ENCODE data around the gene TCHHL1. TPM values are rescaled to one million over a fixed set of nuclear protein-coding genes. Genes with fewer than 3 reads are reported as not detected.

The TCHHL1 gene
- total RNA-seq, 4 donors from 2014 or later = not detected

DNA sequence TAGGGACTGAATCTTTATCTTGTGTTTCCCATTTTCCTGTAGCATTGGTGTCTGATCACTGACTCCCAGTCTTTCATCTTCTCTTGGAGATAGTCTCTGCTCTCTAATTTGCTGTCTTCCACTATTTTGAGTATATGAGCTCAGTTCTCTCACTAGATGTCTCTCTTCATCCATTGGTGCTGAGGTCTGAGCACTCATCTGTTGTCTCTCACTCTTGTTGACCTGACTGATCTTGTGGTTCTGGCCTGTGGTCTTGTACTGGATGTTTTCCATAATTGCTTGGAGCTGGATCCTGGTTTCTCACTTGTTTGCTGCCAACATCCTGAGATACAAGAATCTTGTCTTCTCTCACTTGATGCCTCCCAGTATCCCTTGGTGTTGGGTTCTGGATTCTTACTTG, 26.9 kb downstream of the TCHHL1 start:
- TF ChIP-seq, protein P1, sequence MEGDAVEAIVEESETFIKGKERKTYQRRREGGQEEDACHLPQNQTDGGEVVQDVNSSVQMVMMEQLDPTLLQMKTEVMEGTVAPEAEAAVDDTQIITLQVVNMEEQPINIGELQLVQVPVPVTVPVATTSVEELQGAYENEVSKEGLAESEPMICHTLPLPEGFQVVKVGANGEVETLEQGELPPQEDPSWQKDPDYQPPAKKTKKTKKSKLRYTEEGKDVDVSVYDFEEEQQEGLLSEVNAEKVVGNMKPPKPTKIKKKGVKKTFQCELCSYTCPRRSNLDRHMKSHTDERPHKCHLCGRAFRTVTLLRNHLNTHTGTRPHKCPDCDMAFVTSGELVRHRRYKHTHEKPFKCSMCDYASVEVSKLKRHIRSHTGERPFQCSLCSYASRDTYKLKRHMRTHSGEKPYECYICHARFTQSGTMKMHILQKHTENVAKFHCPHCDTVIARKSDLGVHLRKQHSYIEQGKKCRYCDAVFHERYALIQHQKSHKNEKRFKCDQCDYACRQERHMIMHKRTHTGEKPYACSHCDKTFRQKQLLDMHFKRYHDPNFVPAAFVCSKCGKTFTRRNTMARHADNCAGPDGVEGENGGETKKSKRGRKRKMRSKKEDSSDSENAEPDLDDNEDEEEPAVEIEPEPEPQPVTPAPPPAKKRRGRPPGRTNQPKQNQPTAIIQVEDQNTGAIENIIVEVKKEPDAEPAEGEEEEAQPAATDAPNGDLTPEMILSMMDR (IDR thresholded peaks at IDR 0.05; ENCODE audit: low read depth) = no peak

DNA sequence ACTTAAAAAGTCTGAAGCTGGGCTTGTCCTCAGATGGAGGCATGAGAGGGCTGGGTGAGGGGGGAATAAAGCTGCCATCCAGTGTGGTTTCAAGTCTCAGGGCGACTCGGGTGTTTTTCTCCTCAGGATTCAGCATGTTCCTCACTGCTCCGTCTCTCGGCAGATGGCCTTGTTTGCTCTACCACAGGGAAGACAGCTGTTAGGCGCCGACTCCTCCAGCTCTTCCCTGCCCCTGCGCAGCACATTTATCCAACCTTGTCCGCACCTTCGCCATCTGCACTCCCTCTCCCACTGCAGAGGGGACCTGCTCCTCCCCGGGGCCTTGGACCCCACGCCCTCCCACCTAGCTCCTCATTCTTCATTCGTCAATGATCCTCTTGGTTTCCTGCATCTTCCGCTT, 35.5 kb downstream of the TCHHL1 start:
- TF ChIP-seq, protein P1 (IDR thresholded peaks at IDR 0.05; ENCODE audit: low read depth) = no peak

DNA sequence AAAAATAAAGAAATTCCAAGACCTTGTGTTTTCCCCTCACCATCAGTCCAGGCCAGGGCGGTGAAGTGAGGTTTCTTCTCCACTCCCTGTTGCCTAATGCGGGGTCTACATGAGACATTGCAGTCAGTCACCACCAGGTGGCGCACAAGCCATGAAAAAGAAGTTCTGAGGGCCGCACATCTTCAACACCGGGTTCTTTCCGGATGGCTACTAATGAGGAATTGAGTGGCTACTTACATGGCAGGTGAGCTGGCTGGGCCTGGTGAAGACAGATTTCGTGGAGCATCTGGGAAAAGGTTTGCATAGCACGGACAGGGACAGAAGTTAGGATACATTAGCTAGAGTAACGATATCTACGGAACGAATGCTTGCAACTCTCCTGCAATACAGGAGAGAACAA, 36.3 kb downstream of the TCHHL1 start:
- TF ChIP-seq, protein P1 (IDR thresholded peaks at IDR 0.05; ENCODE audit: low read depth) = no peak

DNA sequence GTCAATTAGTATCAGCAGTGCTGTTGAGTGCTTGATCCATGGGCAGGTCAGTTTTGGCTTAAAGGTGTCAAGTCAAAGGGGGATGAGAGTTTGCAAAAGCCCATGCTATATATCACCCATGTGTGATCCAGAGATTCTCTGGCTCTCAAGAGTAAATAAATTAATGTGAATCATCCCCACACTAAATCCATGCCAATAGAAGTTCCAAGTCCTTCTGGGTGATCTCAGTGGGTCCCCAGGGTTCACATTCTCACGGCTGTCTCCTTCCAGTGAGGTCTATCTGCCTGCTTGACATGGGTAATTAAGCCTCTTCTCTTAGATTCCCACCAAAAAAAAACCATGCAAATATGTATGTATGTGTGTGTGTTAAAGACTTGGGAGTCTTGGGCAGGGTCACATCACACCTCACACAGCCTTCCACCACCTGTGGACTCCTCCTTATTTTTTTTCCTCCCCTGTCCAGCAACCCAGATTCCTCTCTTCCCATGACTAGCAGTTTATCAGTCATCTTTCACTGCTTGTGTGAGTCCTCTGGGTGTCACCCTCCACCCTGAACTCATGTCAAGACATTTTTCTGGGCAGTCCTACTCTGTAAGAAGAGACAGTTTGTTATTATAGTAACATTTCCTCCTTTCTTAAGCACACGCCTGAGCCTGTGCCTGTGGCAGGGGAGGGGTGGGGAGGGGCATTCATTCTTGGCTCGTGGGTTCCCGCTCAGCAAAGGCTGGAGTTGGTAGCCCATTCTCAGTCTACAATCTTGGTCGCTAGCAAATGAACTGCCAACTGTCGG, 37.8 kb downstream of the TCHHL1 start:
- TF ChIP-seq, protein P1 (IDR thresholded peaks at IDR 0.05; ENCODE audit: low read depth) = no peak

DNA sequence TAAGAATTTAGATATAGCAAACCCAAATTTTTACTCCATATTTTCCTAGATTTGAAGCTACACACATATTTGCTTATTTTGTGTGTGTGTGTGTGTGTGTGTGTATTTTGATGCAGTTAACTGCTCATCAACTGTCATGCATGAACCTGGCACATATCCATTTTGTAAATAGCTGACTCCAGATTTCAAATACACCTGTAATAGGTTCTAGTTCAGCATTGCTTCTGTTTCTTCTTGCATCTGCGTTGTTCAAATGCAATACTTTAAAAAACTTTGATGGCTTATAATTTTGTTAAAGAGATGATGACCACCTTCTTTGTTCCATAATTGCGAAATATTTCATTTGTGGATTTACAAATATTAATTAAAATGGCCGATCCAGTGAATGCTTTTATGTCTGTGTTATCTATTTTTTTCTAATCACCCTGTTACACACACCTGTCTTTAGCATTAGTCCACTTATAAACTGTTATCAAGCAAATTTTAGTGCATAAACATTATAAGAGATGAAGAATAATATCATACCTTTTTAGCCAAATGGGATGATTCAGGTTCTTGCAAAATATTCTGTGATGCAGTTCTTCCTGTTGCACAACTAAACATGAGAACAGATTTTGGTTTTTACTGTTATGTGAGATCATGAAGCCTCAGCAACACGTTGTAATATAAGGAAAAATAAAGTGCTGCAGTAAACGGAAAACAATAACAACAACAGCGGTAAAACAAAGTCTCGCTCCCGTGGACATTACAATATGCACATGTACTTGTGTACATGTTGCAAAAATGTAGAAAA, 39.4 kb downstream of the TCHHL1 start:
- TF ChIP-seq, protein P1 (IDR thresholded peaks at IDR 0.05; ENCODE audit: low read depth) = no peak

DNA sequence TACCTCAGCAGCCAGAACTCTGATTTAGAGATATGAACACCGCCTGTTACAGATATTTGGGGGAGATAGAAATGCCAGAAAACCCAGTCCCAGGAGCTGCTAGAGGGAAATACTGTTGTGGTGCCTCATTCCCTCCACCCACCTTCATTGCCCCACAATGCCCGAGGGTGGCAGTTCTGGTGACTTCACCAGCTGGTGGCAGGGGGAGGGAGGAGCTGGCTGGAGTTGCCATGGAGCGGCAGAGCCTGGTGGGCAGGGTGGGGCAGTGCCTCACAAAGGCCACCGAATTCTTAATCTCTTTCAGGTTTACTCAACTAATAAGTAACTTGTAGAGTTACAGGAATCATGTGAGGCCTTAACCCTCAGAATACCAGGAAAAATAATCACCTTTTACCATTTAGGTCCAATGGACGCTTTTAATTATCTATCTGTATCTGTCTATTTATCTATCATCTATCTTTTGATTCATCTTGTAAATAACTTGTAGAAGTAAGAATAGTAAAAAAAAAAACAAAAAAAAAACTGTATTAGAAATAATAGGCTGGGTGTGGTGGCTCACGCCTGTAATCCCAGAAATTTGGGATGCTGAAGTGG, 40.4 kb downstream of the TCHHL1 start:
- TF ChIP-seq, protein P1 (IDR thresholded peaks at IDR 0.05; ENCODE audit: low read depth) = no peak
